IMR-90 (cell line): ENCODE results near the gene CXXC1. TPM values are rescaled to one million over a fixed set of nuclear protein-coding genes. Genes with fewer than 3 reads are reported as not detected.

Experiments used
- ATAC-seq: fragments of 200-7000 bp; cut with Tn5 transposase; 2 replicates; pipeline ENCODE4 v1.9.1; 2020; ENCODE audit warnings: low read depth, mild to moderate bottlenecking, moderate library complexity
- BruUV-seq: library from RNA; stranded (reverse); fragments of 400-500 nt; replicated peaks from 2 replicates; lab custom pipeline; 2021; lab: Mats Ljungman, UMichigan
- CTCF ChIA-PET: fragments of 300-600 bp; formaldehyde crosslinking; extraction: SDS; loops from one replicate; lab custom pipeline; 2021; ENCODE audit warnings: antibody characterized with exemption; lab: Yijun Ruan, JAX
- POLR2A ChIA-PET: fragments of 300-600 bp; sonication (Branson Sonifier 250); formaldehyde crosslinking; loops from one replicate; lab custom pipeline; 2022; ENCODE audit warnings: antibody characterized with exemption; ENCODE audit not compliant: unreplicated experiment; lab: Charles Lee
- DNase-seq: peaks from one replicate; pipeline ENCODE4 v3.0.0; 2013
- H2AFZ ChIP-seq: replicated peaks from 2 replicates; pipeline ENCODE3; 2013; ENCODE audit warnings: low read length, mild to moderate bottlenecking; ENCODE audit not compliant: poor library complexity
- H2AK5ac ChIP-seq: 2 replicates; pipeline ENCODE4 v1.6.1; 2013; ENCODE audit warnings: low read depth, low read length, inconsistent platforms
- H2AK9ac ChIP-seq: replicated peaks from 2 replicates; pipeline ENCODE3; 2013; ENCODE audit warnings: mild to moderate bottlenecking, low read depth, low read length, moderate library complexity; ENCODE audit not compliant: poor library complexity
- H2BK120ac ChIP-seq: 2 replicates; pipeline ENCODE4 v1.6.1; 2013; ENCODE audit warnings: low read depth, low read length, inconsistent platforms
- H2BK15ac ChIP-seq: 3 replicates; pipeline ENCODE4 v1.6.1; 2013; ENCODE audit warnings: low read depth, low read length, inconsistent platforms
- H2BK20ac ChIP-seq: 2 replicates; pipeline ENCODE4 v1.6.1; 2013; ENCODE audit warnings: low read depth, mild to moderate bottlenecking, inconsistent platforms, low read length, moderate library complexity
- H2BK5ac ChIP-seq: 2 replicates; pipeline ENCODE4 v1.6.1; 2013; ENCODE audit warnings: mild to moderate bottlenecking, low read depth, low read length, inconsistent platforms; ENCODE audit not compliant: poor library complexity, severe bottlenecking
- H3K14ac ChIP-seq: replicated peaks from 2 replicates; pipeline ENCODE4 v1.6.1; 2013; ENCODE audit warnings: low read depth, low read length, inconsistent platforms
- H3K18ac ChIP-seq: 2 replicates; pipeline ENCODE4 v1.6.1; 2013; ENCODE audit warnings: low read depth, low read length, control low read depth
- H3K23ac ChIP-seq: 2 replicates; pipeline ENCODE4 v1.6.1; 2013; ENCODE audit warnings: low read depth, low read length, inconsistent platforms
- H3K27ac ChIP-seq: 2 replicates; pipeline ENCODE4 v1.5.1; 2013; ENCODE audit warnings: mild to moderate bottlenecking, control low read depth, low read length; ENCODE audit not compliant: insufficient read depth
- H3K27me3 ChIP-seq: 2 replicates; pipeline ENCODE4 v1.6.1; 2013; ENCODE audit warnings: low read length; ENCODE audit not compliant: control insufficient read depth, insufficient read depth
- H3K36me3 ChIP-seq: 2 replicates; pipeline ENCODE4 v1.6.1; 2013; ENCODE audit warnings: low read length, mixed read lengths; ENCODE audit not compliant: control insufficient read depth, insufficient read depth
- H3K4ac ChIP-seq: 2 replicates; pipeline ENCODE4 v1.6.1; 2013; ENCODE audit warnings: low read depth, low read length, inconsistent platforms
- H3K4me1 ChIP-seq: 2 replicates; pipeline ENCODE4 v1.6.1; 2013; ENCODE audit warnings: low read length, mixed read lengths; ENCODE audit not compliant: control insufficient read depth, insufficient read depth
- H3K4me2 ChIP-seq: 2 replicates; pipeline ENCODE4 v1.6.1; 2013; ENCODE audit warnings: low read depth, mild to moderate bottlenecking, control low read depth, low read length, moderate library complexity
- H3K4me3 ChIP-seq: 2 replicates; pipeline ENCODE4 v1.5.1; 2013; ENCODE audit warnings: low read depth, mild to moderate bottlenecking, control low read depth, low read length, moderate library complexity; ENCODE audit not compliant: insufficient read depth
- H3K56ac ChIP-seq: 2 replicates; pipeline ENCODE4 v1.6.1; 2013; ENCODE audit warnings: low read length, inconsistent platforms; ENCODE audit not compliant: insufficient read depth; ENCODE audit errors: extremely low read depth
- H3K79me1 ChIP-seq, 2 experiments: 2 replicates each; pipeline ENCODE4 v1.6.1; 2013; ENCODE audit warnings: low read length in 2 of 2, inconsistent platforms in 1 of 2, low read depth in 1 of 2
- H3K9ac ChIP-seq: 2 replicates; pipeline ENCODE4 v1.6.1; 2013; ENCODE audit warnings: low read depth, low read length, control low read depth
- H3K9me1 ChIP-seq: 2 replicates; pipeline ENCODE4 v1.6.1; 2013; ENCODE audit warnings: low read length, inconsistent platforms; ENCODE audit not compliant: insufficient read depth
- H3K9me3 ChIP-seq: 2 replicates; pipeline ENCODE4 v1.6.1; 2013; ENCODE audit warnings: low read length; ENCODE audit not compliant: control insufficient read depth, insufficient read depth
- H4K20me1 ChIP-seq: 2 replicates; pipeline ENCODE4 v1.6.1; 2013; ENCODE audit warnings: low read length, inconsistent platforms; ENCODE audit not compliant: insufficient read depth
- H4K5ac ChIP-seq: 2 replicates; pipeline ENCODE4 v1.6.1; 2013; ENCODE audit warnings: mild to moderate bottlenecking, low read depth, low read length, control low read depth
- H4K8ac ChIP-seq, 2 experiments: 2 replicates each; pipeline ENCODE4 v1.6.1; 2013; ENCODE audit warnings: low read depth in 2 of 2, low read length in 2 of 2, control low read depth in 1 of 2, inconsistent platforms in 1 of 2
- H4K91ac ChIP-seq: 2 replicates; pipeline ENCODE4 v1.6.1; 2013; ENCODE audit warnings: low read depth, low read length, inconsistent platforms; ENCODE audit not compliant: insufficient read depth
- CTCF ChIP-seq: conservative IDR thresholded peaks from 2 replicates; pipeline ENCODE4 v1.5.1; 2012; ENCODE audit warnings: mild to moderate bottlenecking, low read depth, low read length, improper control_type of control experiment
- POLR2A ChIP-seq: IDR thresholded peaks from 2 replicates; pipeline ENCODE4 v1.6.1; 2012; ENCODE audit warnings: mild to moderate bottlenecking, low read depth, low read length
- RFX5 ChIP-seq: IDR thresholded peaks from 2 replicates; pipeline ENCODE4 v1.8.0; 2012; ENCODE audit warnings: low read depth, mild to moderate bottlenecking, low read length, moderate library complexity
- SMC3 ChIP-seq: fragments of 150-350 bp; IDR thresholded peaks from 2 replicates; pipeline ENCODE4 v1.6.1; 2016; ENCODE audit warnings: low read depth, mild to moderate bottlenecking, antibody characterized with exemption, low read length, moderate library complexity
- WGBS, 2 experiments: methylation state at CpG; one replicate each; pipeline versions ENCODE4 v1.1.5 to v1.1.7; 2013; ENCODE audit warnings: missing lambda C conversion rate in 2 of 2; ENCODE audit not compliant: insufficient read length in 1 of 2; ENCODE audit errors: extremely low coverage in 2 of 2; 5-methylcytosine and 5-hydroxymethylcytosine counted together
- dilution Hi-C: fragments of 300-500 bp; cut with HindIII; formaldehyde crosslinking; loops from one replicate; pipeline ENCODE4 v1.14.3; 2018; ENCODE audit warnings: low sequenced_read_pairs; ENCODE audit not compliant: unreplicated experiment
- in situ Hi-C: fragments of 300-500 bp; cut with MboI; formaldehyde crosslinking; loops from 3 replicates; pipeline ENCODE4 v1.14.3; 2019; ENCODE audit warnings: low sequenced_read_pairs, inconsistent platforms, mixed read lengths
- intact Hi-C: fragments of 100-400 bp; cut with micrococcal nuclease; formaldehyde crosslinking; loops from 2 replicates; pipeline ENCODE4 v1.10.0; 2022
- polyA plus RNA-seq, 3 experiments: library from polyadenylated mRNA; depleted of rRNA; stranded (reverse); fragments of >200 nt; gene quantifications; 2 replicates each; pipeline ENCODE4 v1.2.3, GENCODE V29; 2012; ENCODE audit warnings: low replicate concordance in 1 of 3
- total RNA-seq: library from RNA; depleted of rRNA; stranded (reverse); fragments of >200 nt; gene quantifications from 2 replicates; pipeline ENCODE4 v1.2.3, GENCODE V29; 2012

CXXC1 gene
- total and polyA plus RNA-seq, 2 of the 4 experiments (the other 2 are of a cell fraction): 24.0 to 66.2 TPM

GRCh38 chr18:50287028-50287440 is 458 bp downstream of the CXXC1 start:
- H3K27me3 ChIP-seq: peaks cover 5% of the 10 kb centered on the region; the same call in 1 of the 2 replicates
- dilution Hi-C loops: no loop called here
- peak overlapping the region; percentile 86 for H2AK9ac ChIP-seq
- H2BK15ac ChIP-seq: no peak overlapping the region
- no peak overlapping the region for H2BK5ac ChIP-seq
- peak; percentile 4 for ATAC-seq
- peaks cover 3% of the 10 kb centered on the region; the same call in 1 of the 2 replicates for H3K4me1 ChIP-seq
- no peak overlapping the region for H4K5ac ChIP-seq
- H3K9me1 ChIP-seq: no peaks in the 10 kb centered on the region
- H3K27ac ChIP-seq: peak overlapping the region; percentile 33
- H4K8ac ChIP-seq: peak overlapping the region in 1 of 2 experiments; percentile 67; a peak in 1 of 4 replicates
- H2AK5ac ChIP-seq: 0 out of 2 replicates have a peak overlapping the region, but pooled peaks have one; percentile 10
- CTCF ChIA-PET: no interaction called here
- H4K20me1 ChIP-seq: peaks cover 3% of the 10 kb centered on the region; the same call in 1 of the 2 replicates
- no peak overlapping the region for H3K56ac ChIP-seq
- peak overlapping the region; percentile 99 for H2AFZ ChIP-seq
- H3K9me3 ChIP-seq: no peaks in the 10 kb centered on the region
- H3K18ac ChIP-seq: no peak overlapping the region
- H3K36me3 ChIP-seq: peaks cover 30% of the 10 kb centered on the region
- H3K9ac ChIP-seq: peak overlapping the region; percentile 55
- in situ Hi-C loops: loop anchor here (25.0 kb wide), 2 partner anchors 750 to 1650 kb away; partner anchors contain the start of gene SMAD4
- peak overlapping the region; percentile 60 for H3K4me3 ChIP-seq
- POLR2A ChIA-PET: no interaction called here
- TF ChIP-seq POLR2A (0 out of 2 replicates have a peak, but pooled peaks have one; percentile 21), RFX5 (no peak), SMC3 (no peak), CTCF (no peak)
- peaks cover 7 to 23% of the 10 kb centered on the region in 2 experiments; a peak in 3 of 4 replicates for H3K79me1 ChIP-seq
- no peak overlapping the region for H2BK20ac ChIP-seq
- 0 out of 2 replicates have a peak overlapping the region, but pooled peaks have one; percentile 13 for H3K4ac ChIP-seq
- no TSS peak for BruUV-seq
- H3K4me2 ChIP-seq: peak overlapping the region; percentile 82
- 0% methylated on average over 6 of the region's 27 CpGs; no CpG with 5 or more reads in 1 of the 2 experiments for WGBS, 2 experiments
- DNase-seq: no peak
- H2BK120ac ChIP-seq: no peak overlapping the region
- H3K23ac ChIP-seq: peak overlapping the region; percentile 9; the same call in 1 of the 2 replicates
- H3K14ac ChIP-seq: 0 out of 2 replicates have a peak overlapping the region, but pooled peaks have one; percentile 7
- intact Hi-C loops: loop anchor here (5.0 to 10.0 kb wide), 2 partner anchors 70 to 792 kb away; partner anchors contain the start of gene RPL17
- no peak overlapping the region for H4K91ac ChIP-seq
